Measurements from ENCODE around the gene HOXB3. TPM values are rescaled to one million over a fixed set of nuclear protein-coding genes. Genes with fewer than 3 reads are reported as not detected.

HOXB3 gene
- polyA plus RNA-seq, 1 donor (not counting 4 experiments of a cell fraction or from before 2014, with no cell fraction given): 1.1 TPM

GRCh38 chr17:48559840-48560817 is 29.9 kb downstream of the HOXB3 start:
- no peaks in the 10 kb centered on the region for H4K20me1 ChIP-seq (ENCODE audit: control insufficient read depth, extremely low read depth, insufficient read depth, low read length)
- TF ChIP-seq EZH2 (IDR thresholded peaks at IDR 0.05; ENCODE audit: low read length): no peak
- TF ChIP-seq CTCF (optimal IDR thresholded peaks at IDR 0.05 in 1 of 3, IDR thresholded peaks at IDR 0.05 in 1 of 3, conservative IDR thresholded peaks at IDR 0.05 in 1 of 3; ENCODE audit: extremely low read depth in 1 of 3, insufficient read depth in 2 of 3, low read length in 3 of 3): no peak
- peaks cover 14% of the 10 kb centered on the region for H3K4me1 ChIP-seq (ENCODE audit: control insufficient read depth, extremely low read depth, insufficient read depth, low read length)
- no peaks in the 10 kb centered on the region for H3K79me2 ChIP-seq (ENCODE audit: control insufficient read depth, insufficient read depth, low read length)
- H2AFZ ChIP-seq (ENCODE audit: control insufficient read depth, low read length): no peak overlapping the region
- dilution Hi-C loops (cut with MboI; ENCODE audit: extremely low pct_ligation_motif_present, low sequenced_read_pairs): no loop called here
- no peaks in the 10 kb centered on the region for H3K9me1 ChIP-seq (ENCODE audit: control insufficient read depth, extremely low read depth, insufficient read depth, low read length)
- no peak overlapping the region for H3K4me2 ChIP-seq (ENCODE audit: control insufficient read depth, extremely low read depth, insufficient read depth, low read depth, low read length)
- FAIRE-seq: no peak
- DNase-seq (ENCODE audit: low read depth, low spot score): no peak
- H3K27me3 ChIP-seq (ENCODE audit: control insufficient read depth, extremely low read depth, insufficient read depth, low read length): peaks cover 33% of the 10 kb centered on the region
- H3K4me3 ChIP-seq (ENCODE audit: control insufficient read depth in 2 of 3, extremely low read depth in 1 of 3, insufficient read depth in 2 of 3, low read depth in 1 of 3, low read length in 3 of 3): no peak overlapping the region
- H3K9me3 ChIP-seq (ENCODE audit: control insufficient read depth, low read depth, low read length): no peaks in the 10 kb centered on the region
- peaks cover 0 to 1% of the 10 kb centered on the region in 2 experiments for H3K36me3 ChIP-seq (ENCODE audit: control insufficient read depth in 2 of 2, extremely low read depth in 1 of 2, insufficient read depth in 2 of 2, low read length in 2 of 2)
- no peak overlapping the region for H3K9ac ChIP-seq (ENCODE audit: control insufficient read depth, extremely low read depth, insufficient read depth, low read length)
- no peak overlapping the region for H3K27ac ChIP-seq (ENCODE audit: control insufficient read depth, insufficient read depth, low read length)

GRCh38 chr17:48559122-48559839 is 30.8 kb downstream of the HOXB3 start:
- Histone ChIP-seq H3K9ac (ENCODE audit: control insufficient read depth, extremely low read depth, insufficient read depth, low read length) (no peak overlapping the region), H3K4me1 (ENCODE audit: control insufficient read depth, extremely low read depth, insufficient read depth, low read length) (peaks cover 14% of the 10 kb centered on the region), H4K20me1 (ENCODE audit: control insufficient read depth, extremely low read depth, insufficient read depth, low read length) (no peaks in the 10 kb centered on the region), H3K36me3 (ENCODE audit: control insufficient read depth in 2 of 2, extremely low read depth in 1 of 2, insufficient read depth in 2 of 2, low read length in 2 of 2) (peaks cover 0 to 3% of the 10 kb centered on the region in 2 experiments), H3K27me3 (ENCODE audit: control insufficient read depth, extremely low read depth, insufficient read depth, low read length) (peaks cover 31% of the 10 kb centered on the region), H3K9me3 (ENCODE audit: control insufficient read depth, low read depth, low read length) (no peaks in the 10 kb centered on the region), H3K79me2 (ENCODE audit: control insufficient read depth, insufficient read depth, low read length) (no peaks in the 10 kb centered on the region), H2AFZ (ENCODE audit: control insufficient read depth, low read length) (no peak overlapping the region), H3K9me1 (ENCODE audit: control insufficient read depth, extremely low read depth, insufficient read depth, low read length) (no peaks in the 10 kb centered on the region), H3K4me3 (ENCODE audit: control insufficient read depth in 2 of 3, extremely low read depth in 1 of 3, insufficient read depth in 2 of 3, low read depth in 1 of 3, low read length in 3 of 3) (no peak overlapping the region), H3K4me2 (ENCODE audit: control insufficient read depth, extremely low read depth, insufficient read depth, low read depth, low read length) (no peak overlapping the region), H3K27ac (ENCODE audit: control insufficient read depth, insufficient read depth, low read length) (no peak overlapping the region)
- dilution Hi-C loops (cut with MboI; ENCODE audit: extremely low pct_ligation_motif_present, low sequenced_read_pairs): no loop called here
- TF ChIP-seq CTCF (optimal IDR thresholded peaks at IDR 0.05 in 1 of 3, IDR thresholded peaks at IDR 0.05 in 1 of 3, conservative IDR thresholded peaks at IDR 0.05 in 1 of 3; ENCODE audit: extremely low read depth in 1 of 3, insufficient read depth in 2 of 3, low read length in 3 of 3) (no peak), EZH2 (IDR thresholded peaks at IDR 0.05; ENCODE audit: low read length) (no peak)
- DNase-seq (ENCODE audit: low read depth, low spot score) (no peak), FAIRE-seq (no peak)
